HG03159 (cell line): ENCODE measurements around the gene MICAL3.

Source experiments
- ATAC-seq: cut with Tn5 transposase; IDR thresholded peaks from one replicate; pipeline ENCODE4 v1.9.1; 2021; ENCODE audit warnings: mild to moderate bottlenecking, moderate library complexity; ENCODE audit not compliant: unreplicated experiment

Gene MICAL3

DNA sequence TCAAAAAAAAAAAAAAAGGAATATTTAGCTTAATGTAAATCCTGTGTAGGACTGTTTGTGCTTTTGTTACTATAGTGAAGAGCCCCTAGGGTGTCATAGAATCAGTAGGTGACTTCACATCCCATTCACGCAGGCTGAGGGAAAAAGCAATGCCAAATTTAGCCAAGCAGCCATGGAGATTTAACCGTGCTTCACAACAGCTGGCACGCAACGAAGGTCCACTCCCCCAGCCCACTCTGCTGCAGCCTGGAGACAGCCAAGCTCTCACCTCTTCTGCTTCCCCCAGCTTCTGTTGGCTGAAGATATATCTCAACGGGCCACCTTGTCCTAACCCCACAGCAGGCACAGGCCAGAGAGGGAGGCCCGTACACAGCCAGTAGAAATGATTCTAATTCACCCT lies 171.3 kb downstream of the MICAL3 start:
- ATAC-seq, result no peak

DNA sequence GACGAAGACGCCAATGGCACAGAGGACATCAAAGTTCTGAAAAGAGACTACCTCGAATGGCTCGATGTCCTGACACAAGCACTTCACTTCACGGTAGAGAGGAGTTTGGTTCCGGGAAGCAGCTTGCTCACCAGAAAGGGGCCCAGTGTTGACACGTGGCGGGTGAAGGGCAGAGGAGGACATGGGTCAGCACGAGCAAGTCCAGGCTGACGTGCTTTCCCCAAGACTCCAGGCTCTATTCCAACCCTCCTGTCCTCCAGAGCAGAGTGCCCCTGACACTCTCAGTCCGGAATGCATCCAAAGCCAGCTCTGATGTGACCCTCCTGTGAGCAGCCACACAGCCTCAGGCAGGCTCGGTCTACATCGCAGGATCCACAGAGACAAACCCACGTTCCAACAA lies 172.6 kb downstream of the MICAL3 start:
- ATAC-seq, result no peak

DNA sequence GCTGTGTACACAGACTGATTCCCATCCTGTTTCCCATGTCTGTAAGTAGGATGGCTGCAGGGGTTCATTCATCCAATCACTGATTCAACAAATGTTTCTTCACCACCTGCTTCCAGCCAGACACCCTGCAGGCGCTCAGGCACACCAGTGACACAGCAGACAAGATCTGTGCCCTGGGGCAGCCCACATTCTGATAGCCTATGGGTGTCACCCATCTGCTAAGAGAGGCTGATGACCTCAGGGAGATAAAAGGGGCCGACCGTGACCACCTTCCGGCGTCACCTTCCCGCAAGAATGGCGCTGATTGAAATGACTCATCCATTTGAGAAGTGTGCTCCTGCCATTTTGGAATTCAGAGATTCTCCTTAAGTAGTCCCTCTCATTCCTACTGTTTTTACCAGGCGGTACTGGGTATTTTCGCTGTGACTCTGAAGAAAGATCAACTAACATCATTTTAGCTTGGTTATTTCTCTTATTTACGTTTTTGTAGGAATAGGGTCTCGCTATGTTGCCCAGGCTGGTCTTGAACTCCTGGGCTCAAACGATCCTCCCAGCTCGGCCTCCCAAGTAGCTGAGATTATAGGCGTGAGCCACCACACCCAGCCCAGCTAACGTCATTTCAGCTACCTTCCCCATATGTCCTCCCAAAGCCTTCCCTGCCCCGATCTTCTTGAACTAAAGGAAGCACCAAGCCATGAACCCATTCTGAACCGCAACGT lies 176.8 kb downstream of the MICAL3 start:
- ATAC-seq, result no peak

DNA sequence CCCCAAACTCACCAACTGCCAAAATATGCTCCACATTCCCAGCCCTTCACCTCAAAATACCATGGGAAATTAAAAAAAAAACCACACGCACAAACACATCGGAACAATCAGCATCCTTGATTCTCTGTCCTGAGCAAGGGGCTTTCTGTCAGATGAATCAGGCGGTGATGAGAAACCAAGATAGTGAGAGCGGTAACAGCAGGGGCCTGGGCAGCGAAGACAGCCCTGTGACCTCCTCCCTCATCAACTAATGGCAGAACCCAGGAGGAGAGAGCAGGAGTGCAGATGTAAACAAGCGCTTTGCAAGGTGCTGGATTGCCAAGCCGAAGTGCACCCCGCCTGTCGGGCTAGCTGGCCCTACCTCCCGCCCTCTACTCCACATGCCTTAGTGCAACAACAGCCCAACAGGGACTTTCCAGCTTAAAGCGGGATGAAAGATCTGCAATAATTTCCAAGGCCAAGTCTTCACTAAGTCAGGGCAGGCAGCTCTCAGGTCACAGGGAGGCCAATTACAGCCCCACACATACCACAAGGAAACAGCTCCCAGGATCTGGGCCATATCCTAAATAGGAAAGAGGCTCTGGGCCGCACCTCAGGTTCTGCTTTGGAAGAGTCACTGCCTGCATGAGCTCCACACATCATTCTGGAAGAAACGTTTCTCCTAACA lies 177.9 kb downstream of the MICAL3 start:
- no peak for ATAC-seq

DNA sequence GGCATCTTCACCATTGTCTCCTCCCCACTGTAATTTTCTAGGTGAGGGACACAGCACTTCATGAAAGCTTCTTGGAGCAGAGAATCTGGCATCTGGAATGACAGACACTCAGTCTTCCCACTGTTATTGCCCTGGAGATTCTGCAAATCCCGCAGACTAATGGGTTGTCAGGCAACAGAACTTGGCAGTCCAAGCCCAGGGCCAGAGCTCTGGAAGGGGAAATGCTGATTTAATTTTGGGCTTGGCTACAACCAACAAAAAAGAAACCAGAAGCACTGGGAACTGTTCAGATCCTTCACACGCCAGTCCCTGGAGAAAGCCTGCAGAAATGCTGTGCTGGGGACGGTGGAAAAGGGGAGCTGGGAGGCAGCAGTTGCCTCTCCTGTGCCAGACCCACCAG lies 178.6 kb downstream of the MICAL3 start:
- no peak for ATAC-seq

DNA sequence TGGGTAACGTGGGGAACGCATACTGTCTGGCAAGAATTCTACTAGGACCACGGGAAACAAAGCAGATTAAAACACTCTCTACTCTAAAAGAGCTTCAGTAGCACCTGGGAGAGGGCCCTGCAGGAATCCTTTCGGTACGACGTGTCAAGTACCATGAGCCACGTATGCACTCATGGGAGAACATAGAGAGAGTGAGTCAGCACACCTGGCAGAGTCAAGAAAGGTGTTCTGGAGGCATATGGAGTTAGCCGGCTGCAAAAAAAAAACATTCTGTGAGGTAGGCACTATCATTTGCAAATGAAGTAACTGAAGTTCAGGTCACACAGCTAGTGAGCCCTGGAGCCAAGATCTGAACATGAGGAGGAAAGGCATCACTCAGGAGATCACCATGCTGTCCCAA lies 179.0 kb downstream of the MICAL3 start:
- no peak for ATAC-seq

DNA sequence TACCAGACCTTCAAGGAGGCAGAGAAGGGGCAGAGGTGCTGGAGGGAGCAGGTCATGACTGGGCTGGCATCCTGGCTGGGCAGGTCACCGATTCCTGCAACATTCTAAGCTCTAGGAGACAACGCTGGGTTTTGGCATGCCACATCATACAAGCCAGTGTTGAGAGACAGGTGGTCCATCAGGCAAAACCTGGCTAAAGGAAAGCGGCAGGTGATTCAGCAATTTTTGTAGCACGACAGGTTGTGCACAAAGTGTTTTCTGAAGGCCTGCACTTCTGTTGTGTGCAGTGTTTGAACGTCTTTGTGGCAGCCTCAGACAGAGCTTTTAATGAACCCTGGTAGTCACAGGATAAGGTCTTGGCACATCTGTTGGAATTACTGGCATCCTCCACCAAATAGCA lies 180.2 kb downstream of the MICAL3 start:
- no peak for ATAC-seq

DNA sequence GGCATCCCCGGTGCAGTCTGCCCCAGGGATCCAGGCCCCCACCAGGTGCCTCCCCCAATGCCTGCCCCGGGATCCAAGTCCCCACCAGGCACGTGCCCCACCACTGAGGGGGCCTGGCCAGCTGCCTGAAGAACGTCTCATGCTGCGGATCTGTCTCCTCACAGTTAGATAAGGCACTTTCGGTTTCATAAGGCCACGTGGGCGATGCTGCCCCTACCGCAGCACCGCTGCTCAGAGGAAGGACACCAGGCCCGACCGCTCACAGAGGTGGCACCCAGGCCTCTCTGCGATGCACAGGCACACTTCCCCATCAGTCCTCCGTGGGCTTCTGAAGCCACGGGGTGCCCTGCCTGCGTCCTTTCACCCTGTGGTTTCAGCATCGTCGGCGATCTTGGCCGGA lies 182.0 kb downstream of the MICAL3 start:
- no peak for ATAC-seq

DNA sequence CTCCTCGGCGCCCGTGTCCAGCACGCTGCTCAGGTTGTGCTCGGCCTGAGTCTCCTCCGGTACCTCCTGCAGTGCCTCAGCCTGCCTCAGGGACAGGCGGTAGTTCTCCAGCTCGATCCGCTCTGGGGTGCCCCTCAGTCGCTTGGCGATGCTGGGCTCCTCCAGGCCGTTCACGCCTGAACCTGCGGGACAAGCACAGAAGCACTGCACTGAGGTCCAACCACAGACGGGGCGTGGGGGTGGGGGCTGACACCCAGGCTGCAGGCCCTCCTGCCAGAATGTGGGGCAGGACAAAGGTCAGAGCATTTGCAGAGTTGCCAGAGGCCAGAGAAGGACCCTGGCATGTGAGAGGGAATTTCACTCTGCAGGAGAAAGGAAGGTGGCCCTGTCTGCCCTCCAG lies 182.5 kb downstream of the MICAL3 start:
- ATAC-seq, result no peak

DNA sequence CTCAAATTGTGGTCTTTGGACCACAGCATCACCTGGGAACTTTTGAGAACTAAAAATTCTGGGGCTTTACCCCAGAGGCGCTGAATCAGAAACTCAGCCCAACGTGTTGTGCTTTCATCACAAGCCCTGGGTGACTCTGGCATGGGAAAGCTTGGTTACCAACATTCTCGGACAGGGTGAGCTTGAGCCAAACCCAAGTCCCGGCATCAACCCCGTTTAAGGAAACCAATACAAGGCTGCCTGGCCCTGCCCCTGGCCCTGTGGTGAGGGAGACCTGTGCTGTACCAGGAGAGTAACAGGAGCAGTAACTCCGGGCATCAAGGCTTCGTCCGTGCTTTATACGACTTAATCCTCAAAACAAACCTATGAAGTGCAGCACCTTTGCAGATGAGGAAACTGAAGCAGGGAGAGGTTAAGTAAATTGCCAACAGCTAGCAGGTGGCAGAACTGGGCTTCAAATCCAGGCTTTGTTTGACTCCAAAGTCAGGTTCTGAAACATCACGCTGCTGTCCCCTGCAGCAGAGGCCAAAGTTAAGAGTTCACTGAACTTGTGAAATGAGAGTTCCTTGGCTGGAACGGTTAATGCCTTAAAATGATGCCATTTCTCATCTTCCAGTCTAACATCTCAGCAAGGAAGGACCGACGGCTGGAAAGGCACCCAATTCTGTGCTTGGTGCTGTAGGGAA lies 186.0 kb downstream of the MICAL3 start:
- ATAC-seq, result no peak

DNA sequence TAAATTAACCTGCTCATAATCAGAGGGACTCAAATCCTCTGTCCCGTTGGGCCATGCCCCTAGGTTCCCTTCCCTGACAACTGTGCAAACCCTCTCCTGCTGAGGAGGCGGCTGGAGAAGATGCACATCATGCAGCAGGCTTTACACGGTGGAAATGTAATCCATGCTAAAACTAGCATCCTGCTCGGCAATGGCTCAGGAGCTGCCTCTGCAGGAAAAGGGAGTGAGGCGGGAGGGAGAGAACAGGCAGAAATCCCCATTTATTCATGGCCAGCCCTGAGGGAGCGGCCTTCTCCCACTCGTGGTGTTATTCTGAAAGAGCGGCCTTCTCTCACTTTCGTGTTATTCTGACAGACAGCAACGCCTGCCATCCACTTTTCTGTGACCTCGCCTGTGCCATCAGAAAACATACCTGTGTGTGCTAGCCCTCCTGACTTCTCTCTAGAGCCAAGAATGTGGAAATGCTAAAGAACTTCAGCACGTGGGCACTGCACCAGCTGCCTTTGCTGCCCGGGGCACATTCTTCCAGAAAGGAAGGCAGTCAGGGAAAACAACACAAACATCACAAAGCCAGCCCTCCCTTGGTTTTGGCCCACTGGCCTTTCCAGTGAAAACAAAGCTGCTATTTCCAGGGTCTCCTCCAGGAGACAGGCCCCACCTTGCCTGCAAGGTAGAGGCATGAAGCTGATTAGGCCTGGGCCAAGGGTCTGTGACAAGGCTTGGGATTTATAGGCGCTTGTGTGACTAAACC lies 187.2 kb downstream of the MICAL3 start:
- ATAC-seq, result no peak

DNA sequence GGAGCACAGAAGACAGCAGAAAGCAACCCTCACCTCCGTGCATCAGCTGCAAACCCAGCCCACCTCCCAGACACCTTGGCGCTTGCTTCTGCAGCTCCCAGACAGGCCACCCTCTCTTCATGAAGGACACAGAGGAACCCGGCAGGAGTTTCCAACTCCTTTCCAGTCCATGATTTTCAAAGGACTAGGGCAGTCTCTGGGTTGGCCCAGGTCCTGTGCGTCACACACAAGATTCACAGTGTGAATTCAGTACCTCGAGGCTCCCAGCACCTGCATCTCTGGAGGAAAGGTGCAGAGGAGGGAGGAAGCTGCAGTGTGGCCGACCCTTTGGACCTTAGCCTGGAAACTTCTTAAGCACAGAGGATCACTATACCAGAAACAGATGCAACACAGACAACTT lies 189.1 kb downstream of the MICAL3 start:
- ATAC-seq, result no peak

DNA sequence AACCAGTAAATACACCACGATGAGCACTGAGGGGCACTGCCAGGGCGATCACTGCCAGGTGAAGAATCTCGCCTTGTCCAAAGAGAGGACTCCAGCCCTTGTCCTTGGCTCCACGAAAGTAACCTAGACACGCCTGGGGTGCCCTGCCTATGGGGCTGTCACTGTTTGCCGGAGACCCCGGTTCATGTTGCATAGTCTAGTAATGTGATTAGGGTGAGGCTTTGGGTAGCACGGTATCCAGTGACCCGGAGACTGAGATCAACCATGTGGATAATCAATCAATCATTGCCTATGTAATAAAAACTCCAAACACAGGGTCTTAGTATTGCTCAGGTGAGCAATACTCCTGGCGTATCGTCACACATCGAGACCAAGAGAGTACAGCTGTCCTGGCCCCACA lies 190.9 kb downstream of the MICAL3 start:
- ATAC-seq, result no peak

DNA sequence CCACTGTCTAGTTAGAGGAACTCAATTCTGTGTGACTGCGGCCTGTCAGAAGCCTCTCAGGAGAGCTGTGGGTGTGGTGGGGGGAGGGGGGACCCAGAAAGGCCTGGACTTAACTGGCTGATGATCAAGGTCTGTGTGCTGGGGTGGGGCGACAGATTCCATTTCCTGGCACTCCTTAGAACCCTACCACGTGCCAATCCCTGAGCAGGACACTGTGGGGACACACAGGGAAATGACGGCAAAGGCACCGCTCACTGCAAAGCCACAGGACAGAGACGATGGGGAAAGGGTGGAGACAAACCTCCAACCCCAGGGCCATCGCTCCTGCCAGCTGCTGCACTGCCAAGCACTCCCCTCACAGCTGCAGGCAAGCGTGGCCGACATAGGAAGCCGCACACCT lies 191.7 kb downstream of the MICAL3 start:
- ATAC-seq, result no peak

DNA sequence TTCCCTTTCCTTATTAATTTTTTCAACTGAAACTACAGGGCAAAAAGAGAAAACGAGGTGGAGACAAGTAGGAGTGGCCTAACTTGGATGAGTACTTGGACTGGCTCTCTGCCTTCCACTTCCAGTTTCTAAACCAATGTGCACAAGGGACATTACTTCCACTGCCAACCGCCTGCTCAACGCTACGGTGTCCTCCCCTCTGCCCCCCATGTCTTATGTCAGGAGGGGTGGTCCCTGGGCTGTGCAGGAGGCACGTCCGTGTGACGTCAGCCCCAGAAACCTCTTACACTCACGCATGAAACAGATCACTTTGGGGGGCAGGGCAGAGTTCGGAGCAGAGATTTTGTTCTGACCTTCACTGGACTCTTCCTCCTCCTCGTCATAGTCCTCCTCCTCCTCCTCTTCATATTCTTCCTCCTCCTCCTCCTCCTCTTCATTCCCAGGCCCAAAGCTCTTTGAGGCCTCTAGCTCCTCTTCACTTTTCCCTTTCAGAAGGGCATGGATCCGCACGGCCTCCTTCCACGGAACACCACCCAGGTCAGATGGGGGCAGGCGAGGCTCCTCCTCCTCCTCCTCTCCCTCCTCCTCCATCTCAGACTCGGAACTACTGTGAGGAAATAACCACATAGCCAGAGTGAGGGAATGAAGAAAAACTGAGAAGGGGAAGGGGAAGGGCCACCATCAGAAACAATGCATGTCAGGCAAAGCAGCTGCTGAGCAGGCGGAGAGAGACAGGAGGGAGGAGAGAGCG lies 192.7 kb downstream of the MICAL3 start:
- no peak for ATAC-seq

DNA sequence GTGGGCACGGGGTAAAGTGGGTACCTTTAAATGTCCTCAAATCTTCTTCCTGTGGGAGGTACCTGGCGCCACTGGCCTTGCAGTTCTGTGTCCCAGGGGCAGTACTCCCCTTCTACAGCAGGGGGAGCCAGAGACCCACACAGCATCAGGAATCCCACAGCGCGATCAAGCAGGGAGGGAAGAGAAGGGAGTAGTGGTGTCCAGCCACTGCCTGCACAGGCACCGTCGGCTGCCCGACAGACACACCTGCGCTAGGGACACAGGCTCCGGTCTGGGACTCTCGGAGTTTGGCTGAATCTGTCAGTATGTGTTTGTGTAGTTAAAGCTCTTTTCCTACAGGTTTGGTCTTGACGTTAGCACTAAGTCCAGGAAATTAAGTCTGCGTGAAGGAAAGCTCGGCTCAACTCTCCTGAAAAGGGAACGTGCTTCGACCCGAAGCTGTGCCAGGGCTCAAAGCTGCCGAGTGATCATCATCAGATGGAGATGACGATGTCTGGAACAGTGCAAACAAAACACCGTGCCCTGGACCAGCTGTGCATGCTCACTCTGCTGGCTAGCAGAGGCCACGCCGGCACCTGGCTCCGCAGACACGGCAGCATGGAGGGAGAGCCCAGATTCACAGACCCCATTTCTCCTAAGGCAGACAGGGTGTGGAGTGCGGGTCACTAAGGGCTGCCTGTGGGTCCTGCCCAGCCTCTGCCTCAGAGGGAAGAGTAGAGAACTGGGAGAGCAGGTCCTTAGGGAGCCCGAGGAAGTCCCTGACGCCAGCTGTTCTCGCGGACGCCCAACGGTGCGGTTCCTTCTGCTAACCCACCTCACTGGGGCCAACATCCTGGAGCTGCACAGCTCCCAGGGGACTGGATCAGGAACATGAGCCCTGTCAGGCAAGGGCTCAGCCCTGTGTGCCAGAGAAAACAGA lies 194.1 kb downstream of the MICAL3 start:
- ATAC-seq, result peak; percentile 61

DNA sequence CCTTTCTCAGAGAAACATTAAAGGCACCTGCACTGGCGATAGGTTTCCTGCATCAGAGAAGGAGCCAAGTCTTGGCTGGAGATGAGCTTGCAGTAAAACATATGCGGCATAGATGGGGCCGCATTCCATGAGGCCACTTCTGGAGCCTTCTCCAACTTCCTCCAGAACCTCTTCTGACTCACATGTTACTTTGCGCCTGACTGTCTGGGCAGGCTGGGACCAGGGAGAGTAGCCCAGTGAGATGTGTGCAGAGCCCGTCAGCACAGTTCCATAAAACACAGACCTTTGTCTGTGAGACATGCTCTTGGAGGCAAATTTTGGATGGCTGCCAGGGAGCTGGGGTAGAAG lies 194.7 kb downstream of the MICAL3 start:
- no peak for ATAC-seq

DNA sequence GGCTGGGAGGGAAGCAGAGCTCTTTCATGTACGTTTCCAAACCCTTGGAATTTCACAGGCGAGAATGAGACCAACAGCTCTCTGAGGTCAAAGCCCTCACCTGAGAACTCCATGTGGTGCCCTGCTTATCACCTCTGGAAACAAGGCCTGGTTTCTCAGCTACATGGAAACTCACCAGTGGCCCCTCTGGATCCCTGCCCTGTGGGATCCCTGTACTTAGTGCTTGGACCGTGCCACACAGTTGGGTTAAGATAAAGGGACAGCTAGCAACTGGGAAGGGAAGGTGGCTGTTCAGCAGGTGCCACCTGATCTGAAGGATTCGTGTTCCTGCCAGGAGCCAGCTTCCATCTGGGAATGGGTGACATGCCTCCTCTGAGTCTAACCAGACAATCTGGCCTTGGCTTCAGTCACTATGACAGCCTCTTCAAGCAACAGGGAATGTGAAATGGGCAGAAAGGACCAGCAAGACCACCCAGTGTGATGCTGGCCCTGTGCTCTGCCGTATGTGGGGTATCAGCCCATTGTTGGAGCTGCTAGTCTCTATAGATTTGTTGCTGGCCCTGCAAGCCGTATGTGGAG lies 195.8 kb downstream of the MICAL3 start:
- ATAC-seq, result no peak

DNA sequence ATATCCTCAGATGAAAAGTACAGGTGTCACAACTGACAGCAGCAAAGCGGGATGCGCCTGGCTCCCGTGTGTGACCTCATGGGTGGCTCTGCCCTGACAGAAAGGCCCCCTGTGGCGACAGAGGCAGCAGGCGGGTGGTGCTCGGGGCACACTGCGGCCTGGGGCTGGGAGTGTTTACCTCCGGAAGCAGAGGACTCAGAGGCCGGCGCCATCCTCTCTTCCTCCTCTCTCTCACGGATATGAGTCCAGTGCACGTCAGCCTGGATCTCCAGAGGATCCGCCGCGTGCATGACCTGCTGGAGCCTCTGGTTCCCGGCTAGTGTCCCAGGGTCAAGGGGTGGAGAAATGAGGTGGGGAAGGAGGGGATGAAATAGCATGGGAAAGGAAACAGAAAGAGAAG lies 196.9 kb downstream of the MICAL3 start:
- no peak for ATAC-seq
